ENCODE data around the gene SLC39A6. TPM values are rescaled to one million over a fixed set of nuclear protein-coding genes. Genes with fewer than 3 reads are reported as not detected.

Gene SLC39A6
- polyA plus RNA-seq, 1 of the 3 experiments (the other 2 are of a cell fraction): 67.4 TPM

- POLR2A ChIA-PET: no interaction called here
These were observed 33.8 kb upstream of the SLC39A6 start for GRCh38 chr18:36162981-36163380.

More at GRCh38 chr18:36162981-36163380, 33.8 kb upstream of the SLC39A6 start:
- no peak overlapping the region for H3K9ac ChIP-seq
- 73% methylated on average over 1 of the region's 1 CpG for WGBS (ENCODE audit: low lambda C conversion rate)
- DNase-seq: no peak
- H3K9me3 ChIP-seq: no peaks in the 10 kb centered on the region
- H4K20me1 ChIP-seq (ENCODE audit: insufficient read depth): no peaks in the 10 kb centered on the region
- H3K79me2 ChIP-seq (ENCODE audit: insufficient read depth): peaks cover 27% of the 10 kb centered on the region
- no peaks in the 10 kb centered on the region for H3K9me2 ChIP-seq
- H3K27me3 ChIP-seq (ENCODE audit: insufficient read depth): no peaks in the 10 kb centered on the region
- no peak overlapping the region for H3K4me3 ChIP-seq (ENCODE audit: low read depth in 2 of 2, low read length in 1 of 2)
- TF ChIP-seq TAF1 (IDR thresholded peaks at IDR 0.05; ENCODE audit: borderline replicate concordance, low read depth, low read length) (no peak), TCF12 (IDR thresholded peaks at IDR 0.05) (no peak), NFIC (IDR thresholded peaks at IDR 0.05; ENCODE audit: borderline replicate concordance) (no peak), REST (IDR thresholded peaks at IDR 0.05; ENCODE audit: low read depth, low read length) (no peak), JUND (IDR thresholded peaks at IDR 0.05) (no peak), CHD2 (IDR thresholded peaks at IDR 0.05; ENCODE audit: low read length, partially characterized antibody) (no peak), TEAD4 (IDR thresholded peaks at IDR 0.05; ENCODE audit: borderline replicate concordance, insufficient read depth) (no peak), PBX3 (IDR thresholded peaks at IDR 0.05) (no peak), ZBTB33 (IDR thresholded peaks at IDR 0.05; ENCODE audit: borderline replicate concordance, low read depth) (no peak), FOSL2 (IDR thresholded peaks at IDR 0.05; ENCODE audit: borderline replicate concordance, low read depth) (no peak), RCOR1 (IDR thresholded peaks at IDR 0.05; ENCODE audit: low read length) (no peak), USF1 (IDR thresholded peaks at IDR 0.05; ENCODE audit: borderline replicate concordance, low read depth) (no peak), CTCF (IDR thresholded peaks at IDR 0.05) (no peak), FOXJ3 (CRISPR knock-in tag; IDR thresholded peaks at IDR 0.05) (no peak), GATA2 (CRISPR knock-in tag; IDR thresholded peaks at IDR 0.05) (no peak), POLR2AphosphoS5 (IDR thresholded peaks at IDR 0.05; ENCODE audit: low read depth, low read length) (no peak), MXI1 (IDR thresholded peaks at IDR 0.05; ENCODE audit: low read depth, low read length) (no peak), EZH2phosphoT487 (IDR thresholded peaks at IDR 0.05; ENCODE audit: borderline replicate concordance, low read depth) (no peak), IRF3 (IDR thresholded peaks at IDR 0.05; ENCODE audit: low read depth, low read length) (no peak), ELF1 (IDR thresholded peaks at IDR 0.05) (no peak)
- H3K4me2 ChIP-seq: no peak overlapping the region
- peaks cover 14% of the 10 kb centered on the region for H3F3A ChIP-seq (replicated peaks; ENCODE audit: insufficient read depth)
- H2AFZ ChIP-seq (ENCODE audit: low read depth): no peak overlapping the region
- no peak overlapping the region for H3K27ac ChIP-seq (ENCODE audit: low read depth in 2 of 2, low read length in 1 of 2)
- CTCF ChIA-PET: no interaction called here
- peaks cover 0 to 3% of the 10 kb centered on the region in 2 experiments; a peak in 1 of 4 replicates for H3K4me1 ChIP-seq (ENCODE audit: control insufficient read depth in 1 of 2, insufficient read depth in 2 of 2, low read depth in 1 of 2, low read length in 1 of 2)
- peaks cover 79 to 85% of the 10 kb centered on the region in 2 experiments for H3K36me3 ChIP-seq (replicated peaks in 1 of 2; ENCODE audit: control insufficient read depth in 1 of 2, insufficient read depth in 2 of 2, low read length in 1 of 2)

Measured in SK-N-SH (cell line).